HG03097 (cell line): ENCODE measurements around the gene NUCB1.

ENCODE experiments used
- ATAC-seq: cut with Tn5 transposase; IDR thresholded peaks from one replicate; pipeline ENCODE4 v1.9.1; 2021; ENCODE audit not compliant: unreplicated experiment, low FRiP score

Gene NUCB1

DNA sequence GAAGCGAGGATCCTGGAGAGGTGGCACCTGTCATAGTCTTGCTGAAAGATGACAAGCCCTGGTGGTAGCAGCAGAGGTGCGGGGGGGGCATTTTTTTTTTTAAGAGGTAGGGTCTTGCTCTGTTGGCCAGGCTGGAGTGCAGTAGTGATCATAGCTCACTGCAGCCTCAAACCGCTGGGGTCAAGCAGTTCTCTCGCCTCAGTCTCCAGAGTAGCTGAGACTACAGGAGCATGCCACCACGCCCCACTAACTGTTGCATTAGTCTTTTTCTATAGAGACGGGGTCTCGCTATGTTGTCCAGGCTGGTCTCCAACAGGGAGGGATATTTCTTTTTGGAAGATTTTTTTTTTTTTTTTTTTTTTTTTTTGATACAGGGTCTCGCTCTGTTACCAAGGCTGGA is 57.9 kb downstream of the NUCB1 start:
- ATAC-seq = no peak

DNA sequence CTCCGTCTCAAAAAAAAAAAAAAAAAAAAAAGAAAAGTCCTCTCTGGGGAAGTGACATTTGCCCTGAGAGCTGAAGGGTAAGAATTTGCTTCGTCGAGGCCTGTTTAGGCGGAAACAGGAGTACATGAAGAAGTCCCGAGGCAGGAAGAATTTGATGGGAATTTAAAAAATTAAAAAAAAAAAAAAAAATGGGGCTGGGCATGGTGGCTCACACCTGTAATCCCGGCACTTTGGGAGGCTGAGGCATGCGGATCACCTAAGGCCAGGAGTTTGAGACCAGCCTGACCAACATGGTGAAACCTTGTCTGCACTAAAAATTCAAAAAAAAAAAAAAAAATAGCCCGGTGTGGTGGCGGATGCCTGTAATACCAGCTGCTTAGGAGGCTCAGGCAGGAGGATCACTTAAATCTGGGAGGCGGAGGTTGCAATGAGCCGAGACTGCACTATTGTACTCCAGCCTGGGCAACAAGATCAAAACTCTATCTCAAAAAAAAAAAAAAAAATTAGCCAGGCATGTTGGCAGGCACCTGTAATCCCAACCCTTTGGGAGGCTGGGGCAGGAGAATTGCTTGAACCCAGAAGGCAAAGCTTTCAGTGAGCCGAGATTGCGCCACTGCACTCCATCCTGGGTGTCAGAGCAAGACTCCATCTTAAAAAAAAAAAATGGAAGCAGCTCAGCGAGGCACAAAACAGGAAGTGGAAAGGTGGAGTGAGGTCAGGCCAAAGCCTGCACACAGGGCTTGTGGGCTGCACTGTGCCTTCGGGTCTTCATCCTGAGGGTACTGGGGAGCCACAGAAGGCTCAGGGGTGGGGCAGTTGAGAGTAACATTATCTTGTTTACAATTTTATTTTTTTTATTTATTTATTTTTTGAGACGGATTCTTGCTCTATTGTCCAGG is 59.5 kb downstream of the NUCB1 start:
- no peak for ATAC-seq

GRCh38 chr19:48961051-48961649 is 61.0 kb downstream of the NUCB1 start:
- ATAC-seq = no peak

GRCh38 chr19:48961673-48962028 is 61.5 kb downstream of the NUCB1 start:
- ATAC-seq = no peak

DNA sequence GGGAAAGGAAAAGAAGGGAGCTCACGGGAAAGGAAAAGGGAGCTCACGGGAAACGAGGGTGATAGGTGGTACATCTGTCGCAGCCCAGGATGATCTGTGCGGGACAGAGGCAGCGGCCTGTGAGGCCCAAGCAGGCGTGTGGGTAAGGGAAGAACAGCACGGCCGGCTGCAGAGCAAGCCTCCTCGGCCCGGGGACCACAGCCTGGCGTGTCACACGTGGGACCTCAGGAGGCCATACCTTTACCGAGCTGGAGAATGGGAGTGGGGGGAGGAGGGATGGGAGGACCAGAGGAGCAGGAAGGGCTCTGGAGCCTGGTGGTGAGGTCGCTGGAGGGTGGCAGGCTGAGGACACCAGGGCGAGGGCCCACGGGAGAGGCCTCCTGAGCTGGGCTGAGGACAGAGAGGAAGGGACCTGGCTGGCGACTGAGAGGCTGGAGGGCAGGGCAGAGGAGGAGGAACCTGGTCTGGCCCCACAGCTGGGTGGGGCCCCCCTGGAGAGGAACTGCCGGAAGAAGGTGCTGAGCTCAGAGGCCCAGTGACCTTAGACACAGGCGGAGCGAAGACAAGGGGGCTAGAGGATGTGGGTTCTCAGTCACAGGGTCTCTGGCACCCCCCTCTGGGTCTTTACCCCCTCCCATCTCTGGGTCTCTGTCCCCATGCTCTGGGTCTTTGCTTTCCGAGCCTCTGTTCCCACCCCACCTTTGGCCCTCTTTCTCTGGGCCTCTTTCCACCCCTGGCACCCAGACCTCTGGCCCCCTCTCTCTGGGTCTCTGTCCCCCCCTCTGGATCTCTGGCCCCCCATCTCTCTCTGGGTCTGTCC is 62.1 kb downstream of the NUCB1 start:
- ATAC-seq = no peak

- no peak for ATAC-seq
These were observed 62.7 kb downstream of the NUCB1 start for GRCh38 chr19:48962849-48963165.

- ATAC-seq = peak; percentile 24
These were observed 63.5 kb downstream of the NUCB1 start for GRCh38 chr19:48963371-48964204.

DNA sequence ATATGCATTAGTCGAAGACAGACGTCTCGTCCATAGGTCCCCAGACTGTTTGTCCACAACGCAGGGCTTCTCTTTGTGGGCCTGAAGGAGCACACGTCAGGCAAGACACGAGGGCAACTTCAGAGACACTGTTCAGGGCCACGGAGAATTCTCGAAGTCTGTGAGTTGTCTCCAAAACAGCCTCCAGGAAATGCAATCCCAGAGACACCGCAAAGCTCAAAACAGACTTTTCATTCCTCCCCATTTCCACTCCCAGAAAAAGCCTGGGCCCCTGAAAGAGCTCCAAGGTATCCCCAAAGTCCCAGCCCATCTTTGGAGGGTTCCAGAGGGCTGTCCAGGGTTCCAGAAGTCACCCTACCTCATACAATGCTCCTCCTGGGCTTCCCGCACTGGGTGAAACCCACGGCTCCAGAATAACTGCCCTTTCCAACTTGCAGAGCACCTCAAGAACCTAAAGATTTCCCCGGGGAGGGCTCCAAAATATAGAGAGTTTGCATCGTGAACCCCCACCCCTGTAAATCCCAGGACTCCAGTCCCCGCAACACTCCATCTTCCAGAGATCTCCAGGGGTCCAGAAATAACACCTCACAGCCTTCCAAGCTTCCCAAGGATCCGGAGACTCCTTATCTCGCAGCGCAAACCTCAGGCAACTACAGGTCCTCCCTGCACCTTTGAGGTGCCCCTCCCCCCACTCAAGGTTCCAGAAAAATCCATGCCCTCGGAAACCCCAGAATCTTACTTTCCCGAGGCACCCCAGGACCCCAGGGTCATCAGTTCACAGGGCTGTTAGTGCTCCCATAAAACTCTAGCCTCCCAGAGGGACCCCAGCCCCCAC is 64.3 kb downstream of the NUCB1 start:
- ATAC-seq = no peak

DNA sequence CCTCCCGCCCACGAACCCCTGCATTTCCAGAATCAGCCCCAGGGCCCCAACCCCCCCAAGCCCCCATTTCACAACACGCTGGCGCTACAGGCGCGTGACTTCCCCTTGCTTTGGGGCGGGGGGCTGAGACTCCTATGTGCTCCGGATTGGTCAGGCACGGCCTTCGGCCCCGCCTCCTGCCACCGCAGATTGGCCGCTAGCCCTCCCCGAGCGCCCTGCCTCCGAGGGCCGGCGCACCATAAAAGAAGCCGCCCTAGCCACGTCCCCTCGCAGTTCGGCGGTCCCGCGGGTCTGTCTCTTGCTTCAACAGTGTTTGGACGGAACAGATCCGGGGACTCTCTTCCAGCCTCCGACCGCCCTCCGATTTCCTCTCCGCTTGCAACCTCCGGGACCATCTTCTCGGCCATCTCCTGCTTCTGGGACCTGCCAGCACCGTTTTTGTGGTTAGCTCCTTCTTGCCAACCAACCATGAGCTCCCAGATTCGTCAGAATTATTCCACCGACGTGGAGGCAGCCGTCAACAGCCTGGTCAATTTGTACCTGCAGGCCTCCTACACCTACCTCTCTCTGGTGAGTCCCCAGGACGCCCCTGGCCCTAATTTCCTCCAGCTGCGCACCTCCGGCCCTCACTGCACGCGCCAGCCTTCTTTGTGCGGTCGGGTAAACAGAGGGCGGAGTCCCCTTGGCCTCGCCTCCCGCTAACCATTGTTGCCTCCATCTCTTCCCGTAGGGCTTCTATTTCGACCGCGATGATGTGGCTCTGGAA is 65.1 kb downstream of the NUCB1 start, which contains the start of gene FTL:
TSS of gene FTL (plus strand) at position 270 of the 766 bp plus-strand sequence. CDS start at position 469, 199 bp downstream.
- peak; percentile 55 for ATAC-seq

DNA sequence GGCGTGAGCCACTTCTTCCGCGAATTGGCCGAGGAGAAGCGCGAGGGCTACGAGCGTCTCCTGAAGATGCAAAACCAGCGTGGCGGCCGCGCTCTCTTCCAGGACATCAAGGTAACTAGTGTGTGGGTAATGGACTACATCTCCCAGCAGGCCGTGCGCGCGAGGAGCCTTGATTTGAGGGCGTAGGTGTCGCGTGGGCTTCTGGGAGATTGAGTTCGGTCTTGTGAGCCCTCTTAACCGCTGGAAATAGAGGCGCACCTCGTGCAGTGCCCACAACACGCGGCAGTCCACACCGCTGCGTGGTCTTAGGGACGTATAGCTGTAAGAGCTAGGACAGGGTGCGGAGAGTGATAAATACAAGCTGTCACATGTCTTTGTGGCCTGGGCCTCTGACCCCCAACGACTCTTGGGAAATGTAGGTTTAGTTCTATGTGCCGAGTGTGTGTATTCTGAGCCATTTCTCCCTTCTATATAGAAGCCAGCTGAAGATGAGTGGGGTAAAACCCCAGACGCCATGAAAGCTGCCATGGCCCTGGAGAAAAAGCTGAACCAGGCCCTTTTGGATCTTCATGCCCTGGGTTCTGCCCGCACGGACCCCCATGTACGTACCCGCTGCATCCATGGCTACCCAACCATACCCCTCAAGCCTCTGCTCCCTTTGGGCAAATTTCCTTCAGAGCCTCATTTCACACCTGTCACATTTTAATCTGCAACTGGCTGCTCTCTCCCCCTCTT is 65.9 kb downstream of the NUCB1 start:
- ATAC-seq = peak; percentile 30

- no peak for ATAC-seq
These were observed 66.6 kb downstream of the NUCB1 start for GRCh38 chr19:48966541-48967345.

DNA sequence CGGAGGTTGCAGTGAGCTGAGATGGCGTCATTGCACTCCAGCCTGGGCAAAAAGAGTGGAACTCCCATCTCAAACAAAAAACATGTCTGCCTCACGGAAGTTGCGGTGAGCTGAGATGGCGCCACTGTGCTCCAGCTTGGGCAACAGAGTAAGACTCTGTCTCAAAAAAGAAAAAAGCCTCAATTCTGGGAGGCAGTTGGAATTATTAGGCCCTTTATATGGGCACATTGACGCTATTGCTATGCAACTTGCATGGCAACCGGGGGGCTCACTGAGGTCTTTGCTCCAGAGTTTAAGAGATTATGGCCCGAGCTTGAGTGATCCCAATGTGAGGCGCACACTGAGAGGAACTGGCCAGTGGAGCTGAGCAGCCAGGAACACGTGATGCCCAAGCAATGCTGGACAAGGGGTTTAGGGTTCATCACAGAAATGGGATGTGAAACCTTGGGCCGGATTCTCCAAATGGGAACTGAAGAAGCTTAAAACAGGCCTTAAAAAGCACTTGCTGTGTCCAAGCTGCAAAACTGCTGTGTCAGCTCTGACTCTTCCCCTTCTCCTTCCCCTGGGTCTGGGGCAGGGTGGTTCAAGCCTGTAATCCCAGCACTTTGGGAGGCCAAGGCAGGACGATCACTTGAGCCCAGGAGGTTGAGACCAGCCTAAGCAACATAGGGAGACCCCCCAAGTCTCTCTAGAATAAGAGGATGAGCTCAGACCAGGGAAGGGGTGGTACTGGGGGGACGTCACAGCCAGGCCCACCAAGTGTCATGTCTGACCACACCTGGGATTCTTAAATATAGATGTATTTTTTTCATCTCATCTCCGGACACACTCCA is 67.5 kb downstream of the NUCB1 start:
- no peak for ATAC-seq

GRCh38 chr19:48968179-48968661 is 68.1 kb downstream of the NUCB1 start:
- ATAC-seq = no peak

DNA sequence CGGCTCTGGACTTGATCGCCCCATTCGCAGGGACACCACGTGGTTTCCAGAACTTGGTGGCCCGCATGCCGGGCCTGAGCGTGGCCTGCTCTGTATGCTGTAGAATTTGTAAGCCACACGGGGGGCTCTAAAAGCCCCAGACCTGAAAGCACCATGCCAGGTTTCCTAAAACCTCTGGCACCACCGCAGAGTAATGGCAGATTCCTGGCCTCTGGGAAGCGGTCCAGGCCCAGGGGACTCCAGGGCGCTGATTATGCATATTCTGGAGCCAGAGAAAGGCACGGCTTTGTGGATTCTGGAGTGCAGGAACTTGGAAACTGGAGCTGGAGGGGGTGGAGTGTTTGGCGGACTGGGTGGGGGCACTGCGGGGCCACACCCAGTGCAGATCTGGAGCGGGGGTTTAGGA is 68.7 kb downstream of the NUCB1 start:
- ATAC-seq = no peak

- ATAC-seq = no peak
These were observed 69.4 kb downstream of the NUCB1 start for GRCh38 chr19:48969276-48970138.
